ENCODE measurements around the gene KIF13A.
"Not testable (repeated sequence)": the region's sequence is repeated elsewhere in the genome, so short reads cannot be mapped to it uniquely, and the experiment has no call there.

KIF13A gene

DNA sequence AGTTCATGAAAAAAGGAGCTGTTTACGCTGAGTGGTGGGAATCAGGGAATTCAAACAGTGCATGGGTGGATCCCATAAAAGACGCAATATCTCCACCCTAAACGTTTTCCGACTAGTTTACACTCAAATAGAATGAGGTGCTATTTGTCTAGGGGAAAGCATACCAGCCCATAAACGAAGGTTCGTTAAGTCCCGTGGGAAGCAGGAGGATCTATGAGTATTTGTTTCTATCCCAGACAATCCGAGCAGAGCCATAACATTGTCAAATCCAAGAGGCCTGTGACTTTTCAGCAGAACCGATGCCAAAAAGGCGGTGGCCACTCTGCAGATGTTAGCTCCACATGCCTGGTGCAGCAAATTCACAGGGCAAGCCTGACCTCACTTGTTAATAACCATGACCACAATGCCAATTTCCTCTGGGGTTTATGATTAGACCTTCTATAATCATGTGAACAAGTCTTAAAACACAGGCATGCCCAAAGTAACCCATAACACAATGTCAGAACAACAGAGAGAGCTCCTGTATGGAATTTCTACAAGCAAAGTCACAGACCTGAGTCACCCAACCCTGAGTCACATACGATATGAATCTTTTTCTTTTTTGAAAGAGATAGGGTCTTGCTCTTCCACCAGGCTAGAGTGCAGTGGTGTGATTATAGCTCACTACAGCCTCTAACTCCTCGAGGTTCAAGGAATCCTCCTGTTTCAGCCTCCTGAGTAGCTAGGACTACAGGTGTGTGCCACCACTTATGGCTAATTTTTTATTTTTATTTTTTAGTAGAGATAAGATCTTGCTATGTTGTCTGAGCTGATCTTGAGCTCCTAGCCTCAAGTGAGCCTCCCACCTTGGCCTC lies 123.3 kb downstream of the KIF13A start:
- Histone ChIP-seq H2AFZ (ENCODE audit: low read depth, low read length) (no peak overlapping the region), H3K27me3 (ENCODE audit: low read depth, low read length) (no peaks in the 10 kb centered on the region), H4K20me1 (ENCODE audit: insufficient read depth, low read length) (no peaks in the 10 kb centered on the region), H3K9me3 (ENCODE audit: insufficient read depth, low read length) (no peaks in the 10 kb centered on the region), H3K4me2 (ENCODE audit: low read length) (no peak overlapping the region), H3K4me1 (ENCODE audit: low read length) (no peaks in the 10 kb centered on the region), H3K79me2 (ENCODE audit: low read length) (no peaks in the 10 kb centered on the region), H3K4me3 (ENCODE audit: low read length) (no peak overlapping the region), H3K27ac (ENCODE audit: low read length) (no peak overlapping the region), H3K36me3 (replicated peaks; ENCODE audit: low read depth, low read length) (no peaks in the 10 kb centered on the region), H3K9ac (ENCODE audit: low read length) (no peak overlapping the region)
- TF ChIP-seq, protein P1, sequence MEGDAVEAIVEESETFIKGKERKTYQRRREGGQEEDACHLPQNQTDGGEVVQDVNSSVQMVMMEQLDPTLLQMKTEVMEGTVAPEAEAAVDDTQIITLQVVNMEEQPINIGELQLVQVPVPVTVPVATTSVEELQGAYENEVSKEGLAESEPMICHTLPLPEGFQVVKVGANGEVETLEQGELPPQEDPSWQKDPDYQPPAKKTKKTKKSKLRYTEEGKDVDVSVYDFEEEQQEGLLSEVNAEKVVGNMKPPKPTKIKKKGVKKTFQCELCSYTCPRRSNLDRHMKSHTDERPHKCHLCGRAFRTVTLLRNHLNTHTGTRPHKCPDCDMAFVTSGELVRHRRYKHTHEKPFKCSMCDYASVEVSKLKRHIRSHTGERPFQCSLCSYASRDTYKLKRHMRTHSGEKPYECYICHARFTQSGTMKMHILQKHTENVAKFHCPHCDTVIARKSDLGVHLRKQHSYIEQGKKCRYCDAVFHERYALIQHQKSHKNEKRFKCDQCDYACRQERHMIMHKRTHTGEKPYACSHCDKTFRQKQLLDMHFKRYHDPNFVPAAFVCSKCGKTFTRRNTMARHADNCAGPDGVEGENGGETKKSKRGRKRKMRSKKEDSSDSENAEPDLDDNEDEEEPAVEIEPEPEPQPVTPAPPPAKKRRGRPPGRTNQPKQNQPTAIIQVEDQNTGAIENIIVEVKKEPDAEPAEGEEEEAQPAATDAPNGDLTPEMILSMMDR (IDR thresholded peaks at IDR 0.05; ENCODE audit: low read depth, low read length), result no peak
- TF ChIP-seq EZH2phosphoT487 (IDR thresholded peaks at IDR 0.05; ENCODE audit: low read depth), result no peak

DNA sequence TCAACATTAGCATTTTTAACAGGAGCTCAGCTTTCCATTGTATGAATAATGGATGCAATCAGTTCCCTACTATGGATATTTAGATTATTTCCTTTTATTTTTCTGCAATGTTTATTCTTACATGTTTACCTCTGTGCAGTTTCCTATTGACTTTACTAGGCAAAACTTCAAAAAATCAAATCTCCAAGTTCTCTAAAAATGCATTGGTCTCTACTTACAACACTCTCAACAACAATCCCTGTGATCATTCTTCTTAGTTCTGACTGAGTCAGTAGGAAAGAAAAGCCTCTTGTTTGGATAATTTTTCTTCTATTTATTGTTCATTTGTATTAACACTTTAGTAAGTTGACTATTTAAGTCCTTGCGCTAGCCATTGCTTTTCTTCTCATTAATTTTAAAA lies 126.1 kb downstream of the KIF13A start:
- H2AFZ ChIP-seq (ENCODE audit: low read depth, low read length), result no peak overlapping the region
- no peaks in the 10 kb centered on the region for H3K79me2 ChIP-seq (ENCODE audit: low read length)
- H4K20me1 ChIP-seq (ENCODE audit: insufficient read depth, low read length), result no peaks in the 10 kb centered on the region
- no peaks in the 10 kb centered on the region for H3K4me1 ChIP-seq (ENCODE audit: low read length)
- no peak overlapping the region for H3K4me2 ChIP-seq (ENCODE audit: low read length)
- no peaks in the 10 kb centered on the region for H3K27me3 ChIP-seq (ENCODE audit: low read depth, low read length)
- H3K9me3 ChIP-seq (ENCODE audit: insufficient read depth, low read length), result no peaks in the 10 kb centered on the region
- no peaks in the 10 kb centered on the region for H3K36me3 ChIP-seq (replicated peaks; ENCODE audit: low read depth, low read length)
- H3K27ac ChIP-seq (ENCODE audit: low read length), result no peak overlapping the region
- no peak overlapping the region for H3K4me3 ChIP-seq (ENCODE audit: low read length)
- no peak overlapping the region for H3K9ac ChIP-seq (ENCODE audit: low read length)
- no peak for TF ChIP-seq EZH2phosphoT487 (IDR thresholded peaks at IDR 0.05; ENCODE audit: low read depth)
- TF ChIP-seq, protein P1 (IDR thresholded peaks at IDR 0.05; ENCODE audit: low read depth, low read length), result no peak

- no peak overlapping the region for H3K9ac ChIP-seq (ENCODE audit: low read length)
- no peaks in the 10 kb centered on the region for H3K27me3 ChIP-seq (ENCODE audit: low read depth, low read length)
- no peak overlapping the region for H2AFZ ChIP-seq (ENCODE audit: low read depth, low read length)
- no peaks in the 10 kb centered on the region for H4K20me1 ChIP-seq (ENCODE audit: insufficient read depth, low read length)
- H3K36me3 ChIP-seq (replicated peaks; ENCODE audit: low read depth, low read length), result no peaks in the 10 kb centered on the region
- H3K9me3 ChIP-seq (ENCODE audit: insufficient read depth, low read length), result no peaks in the 10 kb centered on the region
- no peaks in the 10 kb centered on the region for H3K4me1 ChIP-seq (ENCODE audit: low read length)
- no peak overlapping the region for H3K4me3 ChIP-seq (ENCODE audit: low read length)
- H3K79me2 ChIP-seq (ENCODE audit: low read length), result no peaks in the 10 kb centered on the region
- TF ChIP-seq, protein P1 (IDR thresholded peaks at IDR 0.05; ENCODE audit: low read depth, low read length), result no peak
- no peak for TF ChIP-seq EZH2phosphoT487 (IDR thresholded peaks at IDR 0.05; ENCODE audit: low read depth)
- no peak overlapping the region for H3K4me2 ChIP-seq (ENCODE audit: low read length)
- no peak overlapping the region for H3K27ac ChIP-seq (ENCODE audit: low read length)
These were observed 127.6 kb downstream of the KIF13A start for GRCh38 chr6:17859846-17860245.

DNA sequence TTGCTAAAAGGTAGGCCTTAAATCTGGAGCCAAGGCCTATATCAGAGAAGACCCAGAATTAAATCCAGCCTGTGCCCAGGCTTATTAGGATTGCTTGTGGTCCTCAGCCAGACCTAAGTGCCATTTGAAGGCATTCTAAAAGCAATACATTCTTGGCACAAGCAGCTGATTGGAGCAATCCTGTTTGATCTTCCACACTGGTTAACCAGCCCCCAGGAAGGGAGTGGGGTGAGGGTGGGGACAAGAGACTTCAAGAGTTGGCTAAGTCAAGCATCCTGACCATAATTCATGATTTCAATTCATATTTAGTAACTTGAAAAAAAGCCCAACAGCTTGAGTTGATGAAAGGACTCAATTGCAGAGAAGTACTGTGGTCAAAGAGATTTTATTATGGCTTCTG lies 128.9 kb downstream of the KIF13A start:
- no peak overlapping the region for H2AFZ ChIP-seq (ENCODE audit: low read depth, low read length)
- H3K27ac ChIP-seq (ENCODE audit: low read length), result no peak overlapping the region
- H3K4me3 ChIP-seq (ENCODE audit: low read length), result no peak overlapping the region
- H3K9ac ChIP-seq (ENCODE audit: low read length), result no peak overlapping the region
- H3K9me3 ChIP-seq (ENCODE audit: insufficient read depth, low read length), result no peaks in the 10 kb centered on the region
- no peaks in the 10 kb centered on the region for H3K79me2 ChIP-seq (ENCODE audit: low read length)
- H3K27me3 ChIP-seq (ENCODE audit: low read depth, low read length), result no peaks in the 10 kb centered on the region
- no peaks in the 10 kb centered on the region for H4K20me1 ChIP-seq (ENCODE audit: insufficient read depth, low read length)
- H3K4me2 ChIP-seq (ENCODE audit: low read length), result no peak overlapping the region
- H3K36me3 ChIP-seq (replicated peaks; ENCODE audit: low read depth, low read length), result no peaks in the 10 kb centered on the region
- TF ChIP-seq EZH2phosphoT487 (IDR thresholded peaks at IDR 0.05; ENCODE audit: low read depth), result no peak
- TF ChIP-seq, protein P1 (IDR thresholded peaks at IDR 0.05; ENCODE audit: low read depth, low read length), result no peak
- H3K4me1 ChIP-seq (ENCODE audit: low read length), result no peaks in the 10 kb centered on the region

DNA sequence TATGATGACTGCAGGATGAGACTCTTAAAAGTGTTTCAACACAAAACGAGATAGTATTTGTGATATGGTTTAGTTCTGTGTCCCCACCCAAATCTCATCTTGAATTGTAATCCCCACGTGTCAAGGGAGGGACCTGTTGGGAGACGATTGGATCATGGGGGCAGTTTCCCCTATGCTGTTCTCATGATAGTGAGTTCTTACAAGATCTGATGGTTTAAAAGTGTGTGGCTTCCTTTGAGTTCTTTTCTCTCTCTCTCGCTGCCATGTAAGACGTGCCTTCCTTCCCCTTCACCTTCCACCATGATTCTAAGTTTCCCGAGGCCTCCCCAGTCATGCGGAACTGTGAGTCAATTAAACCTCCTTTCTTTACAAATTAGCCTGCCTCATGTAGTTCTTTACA lies 130.2 kb downstream of the KIF13A start:
- H3K79me2 ChIP-seq (ENCODE audit: low read length); H3K9ac ChIP-seq (ENCODE audit: low read length); H3K27me3 ChIP-seq (ENCODE audit: low read depth, low read length); H2AFZ ChIP-seq (ENCODE audit: low read depth, low read length); H4K20me1 ChIP-seq (ENCODE audit: insufficient read depth, low read length); H3K36me3 ChIP-seq (replicated peaks; ENCODE audit: low read depth, low read length); H3K9me3 ChIP-seq (ENCODE audit: insufficient read depth, low read length); H3K4me2 ChIP-seq (ENCODE audit: low read length); H3K4me3 ChIP-seq (ENCODE audit: low read length); H3K27ac ChIP-seq (ENCODE audit: low read length); H3K4me1 ChIP-seq (ENCODE audit: low read length): not testable (repeated sequence)
